Measurements from ENCODE around the gene PLAC8.

The PLAC8 gene

DNA sequence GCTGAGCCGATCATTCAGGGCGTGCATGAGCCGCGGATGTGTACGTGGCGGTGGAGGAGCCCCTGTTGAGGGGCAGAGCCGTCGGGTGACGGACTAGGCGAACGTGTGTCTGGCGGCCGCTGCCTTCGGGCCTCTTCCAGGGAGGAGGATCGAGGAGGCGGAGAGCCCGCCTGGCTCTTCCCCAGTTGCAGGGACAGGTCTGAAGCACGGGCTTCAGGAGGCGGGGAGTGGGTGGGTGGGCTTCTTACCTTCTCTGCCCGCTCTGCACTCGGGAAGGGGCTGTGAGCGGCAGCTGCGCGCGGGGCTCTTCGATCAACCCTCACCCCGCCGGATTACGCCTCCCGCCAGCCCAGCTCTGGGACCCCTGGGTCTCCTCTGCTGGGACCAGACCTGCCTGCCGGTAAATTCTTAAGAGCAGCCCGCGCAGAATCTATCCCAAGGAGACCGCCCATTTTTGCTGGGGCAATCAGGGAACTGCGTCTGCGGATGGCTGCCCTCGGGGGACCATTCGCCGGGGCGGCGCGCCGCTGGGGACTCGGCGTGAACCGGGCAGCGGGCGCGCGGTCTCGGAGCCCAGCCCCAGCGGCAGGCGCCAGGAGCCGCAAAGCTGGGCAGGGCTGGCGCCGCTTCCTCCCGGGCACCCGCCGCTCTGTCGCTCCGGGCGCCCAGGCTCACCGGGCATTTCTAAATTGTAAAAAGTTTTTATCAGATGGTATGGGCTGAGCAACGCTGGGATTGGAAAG is 4.9 kb downstream of the PLAC8 start:
- TF ChIP-seq, protein P1, sequence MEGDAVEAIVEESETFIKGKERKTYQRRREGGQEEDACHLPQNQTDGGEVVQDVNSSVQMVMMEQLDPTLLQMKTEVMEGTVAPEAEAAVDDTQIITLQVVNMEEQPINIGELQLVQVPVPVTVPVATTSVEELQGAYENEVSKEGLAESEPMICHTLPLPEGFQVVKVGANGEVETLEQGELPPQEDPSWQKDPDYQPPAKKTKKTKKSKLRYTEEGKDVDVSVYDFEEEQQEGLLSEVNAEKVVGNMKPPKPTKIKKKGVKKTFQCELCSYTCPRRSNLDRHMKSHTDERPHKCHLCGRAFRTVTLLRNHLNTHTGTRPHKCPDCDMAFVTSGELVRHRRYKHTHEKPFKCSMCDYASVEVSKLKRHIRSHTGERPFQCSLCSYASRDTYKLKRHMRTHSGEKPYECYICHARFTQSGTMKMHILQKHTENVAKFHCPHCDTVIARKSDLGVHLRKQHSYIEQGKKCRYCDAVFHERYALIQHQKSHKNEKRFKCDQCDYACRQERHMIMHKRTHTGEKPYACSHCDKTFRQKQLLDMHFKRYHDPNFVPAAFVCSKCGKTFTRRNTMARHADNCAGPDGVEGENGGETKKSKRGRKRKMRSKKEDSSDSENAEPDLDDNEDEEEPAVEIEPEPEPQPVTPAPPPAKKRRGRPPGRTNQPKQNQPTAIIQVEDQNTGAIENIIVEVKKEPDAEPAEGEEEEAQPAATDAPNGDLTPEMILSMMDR (IDR thresholded peaks at IDR 0.05; ENCODE audit: borderline replicate concordance, control extremely low read depth, extremely low read depth, insufficient read depth, missing control alignments), result no peak
- peak; percentile 63 for DNase-seq (ENCODE audit: low spot score)
- in situ Hi-C loops (cut with MboI; ENCODE audit: low sequenced_read_pairs, unreplicated experiment), result no loop called here

DNA sequence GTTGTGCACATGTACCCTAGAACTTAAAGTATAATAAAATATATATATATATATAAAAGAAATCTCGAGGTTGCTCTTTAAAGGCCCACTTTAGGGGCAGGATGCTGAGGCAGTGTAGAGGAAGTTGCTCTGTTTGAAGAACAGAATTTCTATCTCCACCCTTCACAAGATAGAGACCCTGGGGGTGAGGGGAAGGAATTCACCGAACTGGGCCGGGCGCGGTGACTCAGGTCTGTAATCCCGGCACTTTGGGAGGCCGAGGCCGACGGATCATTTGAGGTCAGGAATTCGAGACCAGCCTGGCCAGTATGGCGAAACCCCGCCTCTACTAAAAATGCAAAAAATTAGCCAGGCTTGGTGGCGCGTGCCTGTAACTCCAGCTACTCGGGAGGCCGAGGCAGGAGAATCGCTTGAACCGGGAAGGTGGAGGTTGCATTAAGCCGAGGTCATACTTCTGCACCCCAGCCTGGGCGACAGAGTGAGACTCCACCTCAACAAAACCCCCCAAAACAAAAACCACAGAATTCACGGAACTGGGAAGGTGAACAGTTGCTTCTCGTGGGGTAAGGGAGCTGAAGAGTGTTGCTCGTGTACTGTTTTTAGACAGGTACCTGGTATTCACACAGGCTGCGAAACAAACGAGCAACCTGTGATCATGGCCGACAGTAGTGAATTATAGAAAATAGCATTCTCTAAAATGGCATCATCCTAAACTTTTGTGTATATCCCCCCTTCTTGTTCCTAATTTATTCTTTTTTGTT is 6.2 kb downstream of the PLAC8 start:
- TF ChIP-seq, protein P1 (IDR thresholded peaks at IDR 0.05; ENCODE audit: borderline replicate concordance, control extremely low read depth, extremely low read depth, insufficient read depth, missing control alignments), result no peak
- in situ Hi-C loops (cut with MboI; ENCODE audit: low sequenced_read_pairs, unreplicated experiment), result no loop called here
- no peak for DNase-seq (ENCODE audit: low spot score)

DNA sequence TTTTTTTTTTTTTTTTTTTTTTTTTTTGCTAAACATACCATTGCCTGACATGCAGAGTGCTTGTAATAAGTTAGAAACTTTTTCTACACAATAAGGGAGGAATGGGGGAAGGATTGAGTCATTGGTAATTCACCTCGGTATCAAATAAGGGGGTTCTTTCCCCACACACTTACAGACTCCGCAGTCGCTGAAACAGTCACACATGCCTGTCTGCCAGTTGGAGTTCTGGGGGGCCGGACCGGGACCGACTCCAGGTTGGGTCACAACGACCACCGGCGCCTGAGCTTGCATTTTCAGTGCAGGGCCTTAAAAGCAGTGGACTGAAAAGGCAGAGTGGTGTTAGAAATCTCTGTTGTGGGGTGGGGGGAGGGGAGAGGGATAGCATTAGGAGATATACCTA is 6.9 kb downstream of the PLAC8 start:
- in situ Hi-C loops (cut with MboI; ENCODE audit: low sequenced_read_pairs, unreplicated experiment), result no loop called here
- no peak for DNase-seq (ENCODE audit: low spot score)
- TF ChIP-seq, protein P1 (IDR thresholded peaks at IDR 0.05; ENCODE audit: borderline replicate concordance, control extremely low read depth, extremely low read depth, insufficient read depth, missing control alignments), result no peak

DNA sequence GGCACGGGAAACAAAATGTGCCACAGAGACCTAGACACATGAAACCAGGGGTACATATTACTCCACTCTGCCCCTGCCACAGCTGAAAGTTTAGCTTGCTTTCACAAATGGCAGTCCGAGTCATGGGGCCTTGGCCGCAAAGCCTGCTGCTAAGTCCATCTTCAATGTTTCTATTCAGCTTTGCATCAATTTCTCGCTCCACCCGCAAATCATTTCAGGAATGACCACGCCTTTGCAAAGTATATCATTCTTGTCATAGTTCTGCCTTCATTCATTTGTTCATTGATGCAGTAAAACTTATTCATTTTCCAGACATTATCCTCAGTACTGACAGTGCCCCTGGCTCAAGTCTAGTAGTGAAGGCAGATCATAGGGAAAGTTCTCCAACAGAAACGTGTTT is 9.5 kb downstream of the PLAC8 start:
- no peak for DNase-seq (ENCODE audit: low spot score)
- TF ChIP-seq, protein P1 (IDR thresholded peaks at IDR 0.05; ENCODE audit: borderline replicate concordance, control extremely low read depth, extremely low read depth, insufficient read depth, missing control alignments), result no peak
- in situ Hi-C loops (cut with MboI; ENCODE audit: low sequenced_read_pairs, unreplicated experiment), result no loop called here

DNA sequence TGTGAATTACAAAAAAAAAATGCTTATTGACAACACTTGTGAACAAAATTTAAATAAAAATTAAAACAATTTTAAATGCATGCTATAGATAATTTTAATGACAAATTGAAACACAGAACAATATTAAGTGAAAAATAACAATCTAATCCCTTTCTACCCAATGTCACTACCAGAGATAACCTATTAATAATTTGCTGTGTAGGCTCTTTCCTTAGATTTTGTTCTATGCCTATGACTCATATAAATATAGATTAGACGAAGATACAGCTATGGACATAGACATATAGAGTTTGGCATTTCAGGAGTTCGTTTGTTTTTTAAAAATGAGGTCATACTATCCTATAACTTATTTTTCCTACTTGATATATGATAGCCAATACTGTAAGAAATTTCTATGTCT is 18.1 kb downstream of the PLAC8 start:
- DNase-seq (ENCODE audit: low spot score), result no peak
- TF ChIP-seq, protein P1 (IDR thresholded peaks at IDR 0.05; ENCODE audit: borderline replicate concordance, control extremely low read depth, extremely low read depth, insufficient read depth, missing control alignments), result no peak
- in situ Hi-C loops (cut with MboI; ENCODE audit: low sequenced_read_pairs, unreplicated experiment), result no loop called here

DNA sequence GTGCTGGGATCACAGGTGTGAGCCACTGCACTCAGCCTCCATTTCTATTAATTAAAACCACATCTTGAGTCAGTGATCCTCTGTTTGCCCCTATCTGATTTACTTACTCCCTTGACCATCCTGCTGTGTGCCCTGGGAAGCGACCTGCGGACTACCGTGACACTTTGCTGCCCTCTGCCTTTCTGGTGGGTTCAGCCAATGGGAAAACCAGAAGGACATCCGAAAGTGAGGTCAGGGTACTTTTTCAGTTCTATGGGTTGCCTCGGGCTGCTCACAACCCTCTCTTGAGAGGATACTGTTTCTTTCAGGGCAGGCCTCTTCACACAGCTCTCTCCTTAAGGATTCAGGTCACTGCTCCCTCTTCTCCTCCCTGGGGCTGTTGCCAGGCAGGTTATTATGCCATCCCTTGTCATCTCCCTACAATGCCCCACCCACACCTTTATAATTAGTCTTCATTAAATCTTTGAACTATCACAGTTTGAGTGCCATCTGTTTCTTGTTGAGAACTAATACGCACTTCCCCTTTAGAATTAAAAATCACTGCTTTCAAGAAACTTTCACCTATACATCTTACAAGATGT is 21.4 kb downstream of the PLAC8 start:
- no peak for DNase-seq (ENCODE audit: low spot score)
- in situ Hi-C loops (cut with MboI; ENCODE audit: low sequenced_read_pairs, unreplicated experiment), result no loop called here
- TF ChIP-seq, protein P1 (IDR thresholded peaks at IDR 0.05; ENCODE audit: borderline replicate concordance, control extremely low read depth, extremely low read depth, insufficient read depth, missing control alignments), result no peak

Data from GM13976 (cell line).